Fibroblast of peridontal ligament (primary cell): ENCODE measurements around the gene HDDC3.
A peak's percentile ranks its signal among the peaks of the same experiment; 100 is the strongest.

Source experiments
- DNase-seq: peaks from one replicate; pipeline ENCODE4 v3.0.0-alpha.2; 2010; ENCODE audit errors: extremely low read depth

HDDC3 gene

DNA sequence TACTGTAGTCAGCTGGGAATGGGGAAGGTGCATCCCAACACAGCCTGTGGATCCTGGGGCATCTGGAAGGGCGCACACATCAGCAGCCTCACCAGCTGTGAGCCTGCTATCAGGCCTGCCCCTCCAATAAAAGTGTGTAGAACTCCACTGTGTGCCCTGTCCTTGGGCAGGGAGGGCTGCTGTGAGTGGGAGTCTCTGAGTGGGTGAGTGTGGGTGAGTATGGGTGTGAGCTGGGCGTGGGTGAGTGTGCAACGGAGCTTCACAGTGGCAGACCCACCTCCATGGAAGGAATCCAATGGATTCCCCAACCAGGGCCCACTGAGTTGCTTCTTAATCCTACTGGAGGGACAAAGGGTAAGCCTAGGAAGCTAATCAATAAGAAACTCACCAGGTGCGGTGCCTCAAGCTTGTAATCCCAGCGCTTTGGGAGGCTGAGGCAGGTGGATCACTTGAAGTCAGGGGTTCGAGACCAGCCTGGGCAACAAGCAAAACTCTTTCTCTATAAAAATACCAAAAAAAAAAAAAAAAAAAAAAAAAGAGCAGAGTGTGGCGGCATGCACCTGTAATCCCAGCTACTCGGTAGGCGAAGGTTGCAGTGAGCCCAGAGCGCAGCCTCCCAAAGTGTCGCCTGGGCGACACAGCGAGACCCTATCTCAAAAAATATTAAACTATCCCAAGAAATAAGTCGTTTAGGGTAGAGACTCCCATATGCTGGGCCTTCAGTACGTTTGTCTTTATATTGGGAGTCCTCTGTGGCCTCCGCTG, 21.8 kb upstream of the HDDC3 start:
- DNase-seq, result no peak

DNA sequence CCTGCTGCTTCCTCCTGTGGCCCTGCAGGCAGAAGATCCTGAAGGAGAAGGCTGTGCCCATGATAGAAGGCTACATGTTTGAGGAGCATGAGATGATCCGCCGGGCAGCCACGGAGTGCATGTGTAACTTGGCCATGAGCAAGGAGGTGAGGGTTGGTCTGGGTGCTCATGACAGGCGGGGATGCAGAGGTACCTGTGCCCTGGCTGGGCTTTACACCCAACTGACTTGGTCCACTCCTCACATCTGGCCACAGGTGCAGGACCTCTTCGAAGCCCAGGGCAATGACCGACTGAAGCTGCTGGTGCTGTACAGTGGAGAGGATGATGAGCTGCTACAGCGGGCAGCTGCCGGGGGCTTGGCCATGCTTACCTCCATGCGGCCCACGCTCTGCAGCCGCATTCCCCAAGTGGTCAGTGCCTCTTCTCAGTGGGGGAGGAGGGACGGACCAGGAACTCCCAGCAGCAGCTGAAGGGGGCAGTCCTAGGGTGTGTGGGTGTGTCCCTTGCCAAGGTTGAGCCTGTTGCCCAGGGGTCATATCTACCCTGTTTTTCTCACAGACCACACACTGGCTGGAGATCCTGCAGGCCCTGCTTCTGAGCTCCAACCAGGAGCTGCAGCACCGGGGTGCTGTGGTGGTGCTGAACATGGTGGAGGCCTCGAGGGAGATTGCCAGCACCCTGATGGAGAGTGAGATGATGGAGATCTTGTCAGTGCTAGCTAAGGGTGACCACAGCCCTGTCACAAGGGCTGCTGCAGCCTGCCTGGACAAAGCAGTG, 20.7 kb upstream of the HDDC3 start:
- DNase-seq, result no peak

DNA sequence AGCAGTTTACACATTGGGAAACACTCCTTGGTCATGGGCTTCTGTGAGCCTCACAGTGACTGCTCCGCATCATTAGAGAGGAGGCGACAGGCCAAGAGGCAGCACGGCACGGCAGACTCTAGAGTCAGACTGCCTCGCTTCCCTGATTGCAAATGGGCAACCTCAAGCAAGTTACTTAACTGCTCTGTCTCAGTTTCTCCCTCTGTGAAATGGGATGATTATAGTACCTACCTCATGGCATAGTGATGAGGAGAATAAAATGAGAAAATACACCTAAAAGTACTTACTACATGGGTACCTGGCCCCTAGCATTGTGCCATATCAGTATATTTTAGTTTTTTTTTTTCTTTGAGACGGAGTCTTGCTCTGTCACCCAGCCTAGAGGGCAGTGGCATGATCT, 18.3 kb upstream of the HDDC3 start:
- DNase-seq, result no peak

DNA sequence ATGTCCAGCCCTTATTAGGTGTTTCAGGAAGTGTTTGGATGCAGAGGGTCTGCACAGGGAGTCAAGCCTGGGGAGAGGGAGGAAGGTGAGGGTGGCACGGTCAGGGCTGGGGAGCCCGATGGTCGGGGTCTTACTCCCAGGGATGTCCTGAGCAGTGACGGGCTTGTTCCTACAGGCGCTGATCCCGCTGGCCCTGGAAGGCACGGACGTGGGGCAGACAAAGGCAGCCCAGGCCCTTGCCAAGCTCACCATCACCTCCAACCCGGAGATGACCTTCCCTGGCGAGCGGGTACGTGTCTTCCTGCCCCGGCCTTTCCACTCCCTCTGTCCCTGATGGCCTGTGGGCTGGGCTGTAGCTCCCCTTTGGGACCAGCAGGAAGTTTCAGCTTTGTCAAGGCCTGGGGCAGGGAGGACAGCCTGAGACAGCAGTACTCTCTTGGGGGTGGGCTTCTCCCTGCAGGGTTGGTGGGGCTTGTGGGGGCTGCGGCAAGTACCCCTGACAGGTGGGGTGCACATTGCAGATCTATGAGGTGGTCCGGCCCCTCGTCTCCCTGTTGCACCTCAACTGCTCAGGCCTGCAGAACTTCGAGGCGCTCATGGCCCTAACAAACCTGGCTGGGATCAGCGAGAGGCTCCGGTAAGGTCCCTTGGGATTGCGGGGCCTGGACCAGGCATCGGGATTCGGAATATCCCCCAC, 17.8 kb upstream of the HDDC3 start:
- DNase-seq, result no peak

DNA sequence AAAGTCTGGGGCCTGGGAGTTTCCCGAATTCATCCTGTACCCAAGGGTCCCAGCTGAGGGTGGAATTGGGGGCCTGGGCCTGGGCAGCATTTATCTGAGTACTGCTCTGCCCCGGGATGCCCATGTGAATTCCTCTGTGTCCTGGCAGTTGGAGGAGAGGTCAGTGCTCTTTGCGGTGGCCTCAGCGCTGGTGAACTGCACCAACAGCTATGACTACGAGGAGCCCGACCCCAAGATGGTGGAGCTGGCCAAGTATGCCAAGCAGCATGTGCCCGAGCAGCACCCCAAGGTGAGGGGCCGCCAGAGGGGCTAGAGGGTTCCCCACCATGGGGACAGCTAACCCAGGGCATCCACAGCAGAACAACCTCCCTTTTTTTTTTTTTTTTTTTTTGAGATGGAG, 16.2 kb upstream of the HDDC3 start:
- no peak for DNase-seq

DNA sequence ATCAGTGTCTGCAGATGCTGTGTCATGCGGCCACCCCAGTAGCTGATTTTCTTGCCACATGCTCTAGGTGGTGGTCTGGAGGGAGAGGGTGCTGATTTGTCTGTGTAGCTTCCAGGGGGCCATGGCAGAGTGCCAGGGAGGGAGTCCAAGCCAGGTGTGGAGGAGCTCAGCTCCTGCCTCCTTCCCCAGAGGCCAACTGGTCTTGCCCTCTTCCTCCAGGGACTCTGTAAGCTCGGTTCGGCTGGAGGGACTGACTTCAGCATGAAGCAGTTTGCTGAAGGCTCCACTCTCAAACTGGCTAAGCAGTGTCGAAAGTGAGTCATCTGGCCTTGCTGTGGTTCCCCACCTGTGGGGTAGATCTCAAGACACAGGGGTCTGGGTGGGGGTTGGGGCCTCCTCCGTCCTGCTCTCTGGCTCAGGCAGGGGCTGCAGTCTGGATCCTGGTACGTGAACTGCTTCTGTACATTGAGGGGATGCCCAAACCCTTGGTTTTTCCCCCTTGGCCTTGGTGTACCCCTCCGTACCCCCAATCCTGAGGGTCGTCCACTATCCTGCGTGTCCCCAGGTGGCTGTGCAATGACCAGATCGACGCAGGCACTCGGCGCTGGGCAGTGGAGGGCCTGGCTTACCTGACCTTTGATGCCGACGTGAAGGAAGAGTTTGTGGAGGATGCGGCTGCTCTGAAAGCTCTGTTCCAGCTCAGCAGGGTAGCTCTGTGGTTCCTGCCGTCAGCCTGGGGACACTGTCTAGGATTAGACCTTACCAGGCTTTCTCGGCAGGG, 15.4 kb upstream of the HDDC3 start:
- no peak for DNase-seq

DNA sequence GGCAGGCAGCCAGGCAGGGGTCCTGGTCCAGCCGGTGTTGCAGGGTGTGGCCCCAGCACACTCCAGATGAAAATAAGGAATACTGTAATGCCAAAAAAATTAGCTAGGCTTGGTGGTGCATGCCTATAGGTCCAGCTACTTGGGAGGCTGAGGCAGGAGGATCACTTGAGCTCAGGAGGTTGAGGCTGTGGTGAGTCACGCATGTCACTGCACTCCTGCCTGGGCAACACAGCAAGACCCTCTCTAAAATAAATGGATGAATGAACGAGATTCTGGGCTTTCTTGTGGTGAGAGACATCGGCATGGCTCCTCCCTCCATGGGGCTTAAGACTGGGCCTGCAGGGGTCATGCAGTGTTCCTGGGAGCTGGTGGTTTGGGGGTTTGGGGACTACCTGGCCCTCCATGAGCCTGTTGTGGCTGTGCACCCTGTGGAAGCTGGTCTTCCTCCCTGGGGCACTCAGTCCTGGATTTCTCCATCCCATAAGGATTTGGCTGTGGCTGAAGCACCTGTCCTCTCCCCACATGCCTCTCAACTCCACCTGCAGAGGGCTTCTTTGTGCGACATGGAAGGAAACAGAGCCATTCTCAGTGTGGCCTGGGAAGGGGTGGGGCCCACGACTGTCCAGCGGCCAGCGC, 14.7 kb upstream of the HDDC3 start:
- DNase-seq, result no peak

DNA sequence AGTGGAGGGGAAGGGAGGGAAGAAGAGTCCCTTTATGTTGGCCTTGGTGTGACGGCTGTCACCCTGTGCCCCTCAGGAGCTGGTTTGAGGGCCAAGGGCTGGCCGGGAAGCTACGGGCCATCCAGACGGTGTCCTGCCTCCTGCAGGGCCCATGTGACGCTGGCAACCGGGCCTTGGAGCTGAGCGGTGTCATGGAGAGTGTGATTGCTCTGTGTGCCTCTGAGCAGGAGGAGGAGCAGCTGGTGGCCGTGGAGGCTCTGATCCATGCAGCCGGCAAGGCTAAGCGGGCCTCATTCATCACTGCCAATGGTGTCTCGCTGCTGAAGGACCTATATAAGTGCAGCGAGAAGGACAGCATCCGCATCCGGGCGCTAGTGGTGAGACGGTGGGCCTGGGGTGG, 14.2 kb upstream of the HDDC3 start:
- no peak for DNase-seq

DNA sequence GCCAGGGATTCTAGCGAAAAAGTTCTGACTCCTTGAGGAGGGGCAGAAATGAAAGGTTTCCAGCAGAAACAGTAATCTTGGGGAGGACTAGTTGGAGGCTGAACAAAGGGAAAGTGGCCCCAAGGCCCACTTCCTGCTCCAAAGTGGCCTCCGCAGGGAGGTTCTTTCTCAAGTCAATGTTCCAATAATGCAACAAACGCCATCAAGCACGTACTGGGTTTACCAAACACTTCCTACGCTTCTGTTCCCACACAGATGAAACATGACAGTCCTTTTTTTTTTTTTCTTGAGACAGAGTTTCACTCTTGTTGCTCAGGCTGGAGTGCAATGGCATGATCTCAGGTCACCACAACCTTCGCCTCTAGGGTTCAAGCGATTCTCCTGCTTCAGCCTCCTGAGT, 12.7 kb upstream of the HDDC3 start:
- DNase-seq, result no peak

DNA sequence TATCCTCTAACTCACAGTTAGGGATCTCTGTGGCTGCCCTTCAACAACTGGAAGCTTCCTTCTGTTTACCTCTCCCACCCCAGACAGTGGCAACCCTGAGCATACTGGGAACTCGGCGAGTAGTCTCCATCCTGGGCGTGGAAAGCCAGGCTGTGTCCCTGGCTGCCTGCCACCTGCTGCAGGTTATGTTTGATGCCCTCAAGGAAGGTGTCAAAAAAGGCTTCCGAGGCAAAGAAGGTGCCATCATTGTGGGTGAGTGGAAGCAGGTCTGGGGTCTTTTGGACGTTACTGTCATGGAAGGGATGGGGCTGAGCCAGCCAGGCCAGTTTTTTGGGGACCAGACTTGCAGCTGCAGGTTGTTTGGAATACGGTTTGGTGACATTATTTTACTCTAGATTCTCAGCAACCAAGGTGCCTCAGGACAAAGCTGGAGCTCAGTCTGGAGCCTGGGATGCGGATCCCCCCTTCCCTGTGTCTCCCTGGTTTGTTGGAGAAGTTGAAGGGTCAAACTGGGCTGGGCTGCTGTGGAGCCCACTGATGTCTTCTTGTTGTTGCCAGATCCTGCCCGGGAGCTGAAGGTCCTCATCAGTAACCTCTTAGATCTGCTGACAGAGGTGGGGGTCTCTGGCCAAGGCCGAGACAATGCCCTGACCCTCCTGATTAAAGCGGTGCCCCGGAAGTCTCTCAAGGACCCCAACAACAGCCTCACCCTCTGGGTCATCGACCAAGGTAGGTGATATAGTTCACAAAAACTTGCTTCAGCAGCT, 10.2 kb upstream of the HDDC3 start:
- no peak for DNase-seq

DNA sequence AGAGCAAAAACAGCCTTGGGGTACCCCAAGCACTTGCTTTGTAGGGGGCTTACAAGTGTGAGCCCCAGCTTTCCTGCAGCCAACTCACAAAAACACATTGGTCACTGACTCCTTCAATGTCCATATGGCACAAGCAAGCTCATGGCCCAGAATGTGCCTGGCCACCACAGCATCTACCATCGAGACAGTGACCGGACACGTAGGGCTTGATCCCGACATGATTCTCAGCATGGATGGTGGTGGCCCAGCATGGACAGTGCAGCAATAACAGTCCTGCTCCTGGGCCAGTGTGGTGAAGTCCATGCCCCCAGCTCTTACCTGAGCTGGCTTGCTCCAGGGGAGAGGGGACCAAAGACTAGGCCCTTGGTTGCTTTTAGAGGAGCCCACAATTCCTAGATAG, 8.7 kb upstream of the HDDC3 start:
- DNase-seq, result no peak

DNA sequence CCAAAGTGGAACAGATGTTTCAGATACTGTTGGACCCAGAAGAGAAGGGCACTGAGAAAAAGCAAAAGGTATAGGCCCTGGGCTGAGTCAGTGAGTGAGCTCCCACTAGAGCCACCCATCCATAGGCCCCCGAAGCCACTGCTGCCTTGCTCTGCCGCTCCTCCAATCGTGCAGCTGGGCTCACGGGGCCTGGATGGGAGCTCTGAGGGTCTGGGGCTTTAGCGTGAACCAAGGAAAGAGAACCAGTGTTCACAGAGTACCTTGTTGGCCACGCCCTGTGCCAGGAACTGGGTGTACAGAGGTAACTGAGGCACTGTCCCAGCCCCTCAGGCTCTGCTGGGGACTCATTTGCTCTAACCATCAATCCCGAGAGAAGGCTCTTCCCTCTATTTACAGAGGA, 7.4 kb upstream of the HDDC3 start:
- no peak for DNase-seq

DNA sequence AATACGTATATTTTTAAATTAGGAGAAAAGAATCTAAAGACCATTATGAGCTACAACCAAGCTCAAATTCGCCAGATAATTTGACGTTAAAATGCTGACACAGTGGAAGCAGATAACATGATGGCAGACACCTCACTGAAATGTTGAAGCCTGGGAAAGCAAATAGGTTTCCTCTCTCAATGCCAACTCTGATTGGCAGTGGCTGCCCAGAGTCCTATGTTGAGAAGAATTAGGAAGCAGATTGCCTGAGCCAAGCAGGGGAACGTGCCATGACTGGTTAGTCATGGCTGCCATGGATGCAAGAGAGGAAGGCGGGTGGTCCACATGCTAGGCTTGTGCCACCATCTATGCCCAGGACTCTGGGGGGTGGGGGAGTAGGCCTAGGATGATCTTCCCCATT, 5.9 kb upstream of the HDDC3 start:
- DNase-seq, result no peak

DNA sequence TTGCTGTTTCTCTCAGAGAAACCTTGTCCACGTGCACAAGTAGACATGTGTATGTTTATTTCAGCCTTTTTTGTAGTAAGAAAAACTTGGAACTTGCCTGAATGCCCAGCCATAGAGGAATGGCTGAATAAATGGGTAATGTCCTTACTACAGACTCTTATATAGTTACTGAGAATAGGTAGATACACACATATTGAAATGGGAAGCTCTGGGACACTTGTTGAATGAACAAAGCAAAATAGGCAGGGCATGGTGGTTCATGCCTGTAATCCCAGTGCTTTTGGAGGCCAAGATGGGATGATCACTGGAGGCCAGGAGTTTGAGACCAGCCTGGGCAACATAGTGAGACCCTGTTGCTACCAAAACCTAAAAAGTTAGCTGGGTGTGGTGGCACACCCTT, 4.5 kb upstream of the HDDC3 start:
- no peak for DNase-seq

DNA sequence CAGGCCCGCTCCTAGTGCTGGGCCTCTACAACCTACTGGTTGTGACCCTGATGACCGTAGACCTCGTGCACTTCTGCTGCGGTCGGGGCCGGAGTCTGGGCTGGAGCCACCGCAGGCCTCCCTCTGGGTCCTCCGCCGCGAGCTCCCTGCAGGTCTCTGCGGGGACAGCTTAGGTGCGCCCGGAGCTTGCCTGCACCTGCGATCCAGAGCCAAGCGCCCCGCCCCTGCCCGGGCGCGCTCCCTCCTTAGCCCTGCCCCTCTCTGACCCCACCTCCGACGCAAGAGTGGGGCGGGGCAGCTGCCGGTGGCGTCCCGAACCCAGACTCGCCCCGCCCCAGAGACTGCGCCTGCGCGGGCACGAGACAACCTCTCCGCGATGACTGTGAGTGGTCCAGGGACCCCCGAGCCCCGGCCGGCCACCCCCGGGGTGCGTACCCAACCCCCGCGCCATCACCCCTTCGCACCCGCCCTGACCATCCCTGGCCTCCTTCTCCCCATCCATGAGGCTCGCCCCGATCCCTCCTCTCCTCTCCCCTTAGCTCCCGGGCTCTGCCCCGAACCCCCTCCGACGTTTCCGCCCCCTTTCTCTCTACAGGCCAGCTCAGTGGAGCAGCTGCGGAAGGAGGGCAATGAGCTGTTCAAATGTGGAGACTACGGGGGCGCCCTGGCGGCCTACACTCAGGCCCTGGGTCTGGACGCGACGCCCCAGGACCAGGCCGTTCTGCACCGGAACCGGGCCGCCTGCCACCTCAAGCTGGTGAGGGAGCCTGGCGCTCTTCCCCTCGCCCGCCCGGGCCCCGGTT, 2.8 kb upstream of the HDDC3 start, which contains the start of gene UNC45A:
TSS of gene UNC45A (plus strand) at position 337 of the 803 bp plus-strand sequence. CDS start at position 377, 40 bp downstream.
- DNase-seq, result peak; percentile 72

DNA sequence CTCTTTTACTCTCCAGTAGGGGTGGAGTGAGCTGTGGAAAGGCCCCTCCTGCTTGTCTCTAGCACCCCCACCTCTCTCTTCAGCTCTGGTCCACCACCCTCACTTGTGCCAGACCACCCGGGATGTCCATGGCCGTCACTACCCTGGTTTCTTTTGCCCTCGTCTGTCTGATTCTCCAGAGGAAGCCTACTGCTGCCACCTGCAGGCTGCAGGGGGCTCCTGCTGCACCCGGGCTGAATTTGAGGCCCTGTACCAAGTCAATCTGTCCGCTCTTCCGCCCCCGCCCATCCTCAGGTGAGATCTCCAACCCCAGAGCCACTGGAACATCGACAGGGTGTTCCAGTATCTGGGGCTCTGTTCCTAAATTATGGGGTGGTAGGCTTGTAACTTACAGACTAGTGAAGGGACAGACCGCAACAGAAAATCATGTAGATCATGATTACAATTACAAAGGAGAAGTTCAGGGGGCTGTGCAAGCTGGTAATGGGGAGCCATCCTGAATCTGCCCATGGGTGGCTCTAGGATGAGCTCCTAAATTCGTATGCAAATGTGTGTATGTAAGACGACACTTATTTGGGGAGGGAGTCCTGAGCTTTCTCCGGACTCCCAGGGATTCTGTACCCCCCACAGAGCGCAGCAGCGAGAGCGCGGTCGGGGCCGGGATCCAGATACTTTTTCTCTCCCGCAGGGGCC, 2.1 kb upstream of the HDDC3 start:
- peak; percentile 74 for DNase-seq

DNA sequence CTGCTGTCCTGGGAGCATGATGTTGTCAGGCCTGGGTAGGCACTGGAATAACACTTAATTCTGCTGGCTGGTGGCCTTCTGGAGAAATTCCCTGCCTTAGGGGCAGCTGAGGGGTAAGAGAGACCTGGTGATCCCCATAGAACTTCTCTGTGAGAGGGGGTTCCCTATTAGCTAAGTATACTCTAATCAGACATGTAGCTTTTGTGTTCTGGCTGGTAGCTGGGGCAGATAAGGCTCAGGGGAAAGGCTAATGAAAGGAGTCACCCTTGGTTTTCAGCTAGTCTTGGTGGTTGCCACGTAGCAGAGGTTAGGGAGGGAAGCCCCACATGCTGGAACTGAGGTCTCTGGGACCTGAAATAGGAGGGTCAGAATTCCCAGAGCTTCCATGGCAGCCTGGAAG, 952 bp upstream of the HDDC3 start:
- no peak for DNase-seq

DNA sequence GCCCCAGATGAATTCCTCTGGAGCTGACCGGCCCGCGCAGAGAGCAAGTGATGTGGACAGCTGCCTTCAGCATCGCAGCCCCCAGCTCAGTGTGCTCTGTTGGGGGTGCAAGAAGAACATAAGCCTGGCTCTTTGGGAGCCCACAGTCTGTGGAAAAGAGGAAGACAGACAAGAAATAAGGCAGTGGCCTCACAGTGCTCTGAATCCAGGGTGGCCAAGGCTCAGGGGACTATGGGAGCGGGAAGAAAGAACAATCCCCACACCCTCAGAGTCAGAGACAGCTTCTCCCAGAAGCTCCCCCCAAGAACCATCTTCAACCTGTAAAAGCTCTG, 277 bp upstream of the HDDC3 start:
- no peak for DNase-seq

DNA sequence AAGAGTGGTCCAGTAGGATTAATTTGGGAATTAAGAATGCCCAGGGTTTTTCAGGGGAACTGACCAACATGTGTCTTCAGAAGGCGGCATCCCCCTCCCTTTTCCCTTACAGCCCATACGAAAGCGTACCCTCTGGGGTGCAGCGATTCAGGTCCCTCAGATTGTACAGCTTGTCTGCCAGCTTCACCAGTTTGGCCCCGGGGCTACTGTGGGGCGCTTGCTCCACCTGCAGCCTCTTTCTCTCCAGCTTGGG, 848 bp downstream of the HDDC3 start:
- no peak for DNase-seq
